Chondrocyte (in vitro differentiated cells): ENCODE results near the gene SPECC1L. TPM values are rescaled to one million over a fixed set of nuclear protein-coding genes. Genes with fewer than 3 reads are reported as not detected.

Source experiments
- DNase-seq: peaks from one replicate; pipeline ENCODE4 v3.0.0; 2021; ENCODE audit warnings: mixed read lengths, low spot score
- H3K27ac Mint-ChIP-seq: one replicate; pipeline ENCODE4 v1.8.0; 2021; ENCODE audit warnings: mild to moderate bottlenecking, moderate library complexity, mixed read lengths; ENCODE audit not compliant: unreplicated experiment
- H3K27me3 Mint-ChIP-seq: 2 replicates; pipeline ENCODE4 v1.8.0; 2021; ENCODE audit warnings: low read depth, mixed read lengths
- H3K36me3 Mint-ChIP-seq: 2 replicates; pipeline ENCODE4 v1.8.0; 2021; ENCODE audit warnings: low read depth, mixed read lengths
- H3K4me1 Mint-ChIP-seq: 2 replicates; pipeline ENCODE4 v1.8.0; 2021; ENCODE audit warnings: low read depth, mild to moderate bottlenecking, mixed read lengths
- H3K4me3 Mint-ChIP-seq: one replicate; pipeline ENCODE4 v1.8.0; 2021; ENCODE audit warnings: mild to moderate bottlenecking, moderate library complexity, mixed read lengths; ENCODE audit not compliant: unreplicated experiment
- H3K9me3 Mint-ChIP-seq: 2 replicates; pipeline ENCODE4 v1.8.0; 2021; ENCODE audit warnings: low read depth, mixed read lengths
- total RNA-seq: library from RNA; stranded (reverse); gene quantifications from 3 replicates; pipeline ENCODE4 v1.2.1, GENCODE V29; 2021
- TF ChIP-seq, protein P1 (sequence below): fragments of 200-600 bp; sonication (generic); IDR thresholded peaks from 2 replicates; pipeline ENCODE4 v1.5.0; 2021; ENCODE audit warnings: antibody characterized with exemption, mild to moderate bottlenecking, moderate library complexity

Gene SPECC1L
- total RNA-seq, 1 donor from 2014 or later, result 91.3 TPM

DNA sequence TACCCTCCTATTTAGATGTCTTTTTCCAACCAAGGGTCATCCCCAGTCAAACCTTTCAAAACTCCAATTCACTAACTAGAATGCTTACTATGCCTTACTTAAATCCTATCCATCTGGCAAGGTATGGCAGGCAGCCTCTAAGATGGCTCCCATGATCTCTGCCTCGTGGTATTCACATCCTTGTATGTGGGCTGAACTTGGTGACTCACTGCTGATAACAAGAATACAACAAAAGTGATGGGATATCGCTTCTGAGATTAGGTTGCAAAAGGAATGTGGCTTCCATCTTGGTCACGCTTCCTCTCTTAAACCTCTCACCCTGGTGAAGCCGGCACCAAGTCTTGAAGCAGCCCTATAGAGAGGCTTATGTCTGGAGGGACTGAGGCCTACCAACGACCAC, 194.9 kb downstream of the SPECC1L start:
- H3K27me3 Mint-ChIP-seq, result no peaks in the 10 kb centered on the region
- no peak overlapping the region for H3K4me3 Mint-ChIP-seq
- peaks cover 41% of the 10 kb centered on the region for H3K4me1 Mint-ChIP-seq
- H3K9me3 Mint-ChIP-seq, result no peaks in the 10 kb centered on the region
- TF ChIP-seq, protein P1, sequence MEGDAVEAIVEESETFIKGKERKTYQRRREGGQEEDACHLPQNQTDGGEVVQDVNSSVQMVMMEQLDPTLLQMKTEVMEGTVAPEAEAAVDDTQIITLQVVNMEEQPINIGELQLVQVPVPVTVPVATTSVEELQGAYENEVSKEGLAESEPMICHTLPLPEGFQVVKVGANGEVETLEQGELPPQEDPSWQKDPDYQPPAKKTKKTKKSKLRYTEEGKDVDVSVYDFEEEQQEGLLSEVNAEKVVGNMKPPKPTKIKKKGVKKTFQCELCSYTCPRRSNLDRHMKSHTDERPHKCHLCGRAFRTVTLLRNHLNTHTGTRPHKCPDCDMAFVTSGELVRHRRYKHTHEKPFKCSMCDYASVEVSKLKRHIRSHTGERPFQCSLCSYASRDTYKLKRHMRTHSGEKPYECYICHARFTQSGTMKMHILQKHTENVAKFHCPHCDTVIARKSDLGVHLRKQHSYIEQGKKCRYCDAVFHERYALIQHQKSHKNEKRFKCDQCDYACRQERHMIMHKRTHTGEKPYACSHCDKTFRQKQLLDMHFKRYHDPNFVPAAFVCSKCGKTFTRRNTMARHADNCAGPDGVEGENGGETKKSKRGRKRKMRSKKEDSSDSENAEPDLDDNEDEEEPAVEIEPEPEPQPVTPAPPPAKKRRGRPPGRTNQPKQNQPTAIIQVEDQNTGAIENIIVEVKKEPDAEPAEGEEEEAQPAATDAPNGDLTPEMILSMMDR, result no peak
- no peak overlapping the region for H3K27ac Mint-ChIP-seq
- no peak for DNase-seq
- H3K36me3 Mint-ChIP-seq, result no peaks in the 10 kb centered on the region

DNA sequence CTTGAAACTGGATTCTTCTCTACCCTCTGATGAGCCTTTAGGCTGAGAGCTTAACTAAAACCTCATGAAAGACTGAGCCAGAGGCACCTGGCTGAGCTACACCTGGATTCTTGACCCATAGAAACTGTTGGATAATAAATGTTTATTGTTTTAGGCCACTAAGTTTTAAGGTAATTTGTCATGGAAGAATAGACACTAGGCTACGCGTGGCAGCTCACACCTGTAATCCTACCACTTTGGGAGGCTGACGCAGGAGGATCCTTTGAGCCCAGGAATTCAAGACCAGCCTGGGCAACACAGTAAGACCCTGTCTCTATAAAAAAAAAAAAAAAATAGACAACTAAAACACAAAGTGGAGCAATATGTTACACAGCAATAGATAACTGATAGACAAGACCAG, 195.3 kb downstream of the SPECC1L start:
- Mint-ChIP-seq H3K9me3 (no peaks in the 10 kb centered on the region), H3K27me3 (no peaks in the 10 kb centered on the region), H3K4me3 (no peak overlapping the region), H3K36me3 (no peaks in the 10 kb centered on the region), H3K27ac (no peak overlapping the region), H3K4me1 (peaks cover 41% of the 10 kb centered on the region)
- DNase-seq, result no peak
- TF ChIP-seq, protein P1, result no peak

DNA sequence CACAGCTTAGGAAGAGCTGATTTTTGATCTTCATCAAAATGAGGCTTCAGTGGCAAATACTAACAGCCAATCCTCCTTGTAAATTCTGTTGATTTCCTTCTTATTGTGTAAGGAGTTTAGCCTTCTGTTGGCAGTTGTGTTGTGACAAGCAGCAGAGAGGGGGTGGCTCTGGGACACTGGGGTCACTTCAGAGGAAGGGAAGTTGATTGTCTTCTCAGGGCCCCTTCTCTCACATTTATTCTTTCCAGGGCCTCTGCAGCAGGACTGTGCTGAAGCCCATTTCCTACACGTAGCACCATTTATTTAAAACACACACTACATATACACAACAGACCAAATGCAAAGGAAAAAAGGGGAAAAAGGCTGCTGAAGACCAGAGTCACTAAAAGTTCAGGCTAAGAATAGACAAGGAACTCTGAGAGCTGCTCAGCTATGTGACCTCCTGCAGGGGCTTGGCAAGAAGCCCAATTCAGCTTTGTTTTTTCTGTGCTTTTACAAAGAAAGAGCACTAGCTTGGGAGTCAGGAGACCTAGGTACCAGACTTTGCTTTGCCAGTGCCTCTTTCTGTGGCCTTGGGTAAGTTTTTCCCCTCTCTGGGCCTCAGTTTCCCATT, 196.2 kb downstream of the SPECC1L start:
- H3K27ac Mint-ChIP-seq, result peak overlapping the region; percentile 77

DNA sequence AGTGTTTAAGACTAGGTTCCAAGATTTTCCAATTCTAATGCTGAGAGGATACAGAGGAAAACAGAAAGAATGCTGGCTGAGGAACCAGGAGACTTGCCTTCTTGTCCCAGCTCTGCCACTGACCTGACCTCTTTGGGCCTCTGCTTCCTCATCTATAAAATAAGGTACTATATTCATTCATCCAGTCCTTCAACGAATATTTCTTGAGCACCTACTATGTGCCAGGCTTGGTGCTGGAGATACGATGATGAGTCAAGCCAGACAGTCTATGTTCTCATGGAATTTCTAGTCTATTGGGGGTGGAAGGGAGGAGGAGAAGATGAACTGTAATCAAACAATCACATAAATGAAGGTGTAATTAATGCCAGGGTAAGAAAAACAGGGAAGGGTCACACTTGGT, 196.7 kb downstream of the SPECC1L start:
- Mint-ChIP-seq H3K4me1 (peaks cover 46% of the 10 kb centered on the region), H3K9me3 (no peaks in the 10 kb centered on the region), H3K27ac (peak overlapping the region; percentile 77), H3K27me3 (no peaks in the 10 kb centered on the region), H3K4me3 (no peak overlapping the region), H3K36me3 (no peaks in the 10 kb centered on the region)
- TF ChIP-seq, protein P1, result no peak
- DNase-seq, result no peak

More for the DNA sequence above, 196.2 kb downstream of the SPECC1L start:
- Mint-ChIP-seq H3K4me3 (no peak overlapping the region), H3K27me3 (no peaks in the 10 kb centered on the region), H3K4me1 (peaks cover 41% of the 10 kb centered on the region), H3K36me3 (no peaks in the 10 kb centered on the region), H3K9me3 (no peaks in the 10 kb centered on the region)
- TF ChIP-seq, protein P1, result no peak
- no peak for DNase-seq

Other genes starting within 250 kb of the SPECC1L start
- gene SUSD2, start 89.3 kb upstream of the SPECC1L start, total RNA-seq, result 0.34 to 1.00 TPM (median 0.65 TPM) in 3 replicates
- gene GGT5, start 25.7 kb upstream of the SPECC1L start, total RNA-seq, result 30.7 to 47.2 TPM (median 37.5 TPM) in 3 replicates
- gene ADORA2A, start 156.8 kb downstream of the SPECC1L start, total RNA-seq, result 2.3 to 3.6 TPM (median 2.4 TPM) in 3 replicates
- gene UPB1, start 224.5 kb downstream of the SPECC1L start, total RNA-seq, result 0.15 to 0.31 TPM (median 0.18 TPM) in 3 replicates